HepG2 (cell line): Measurements from ENCODE around the gene ADSS1. TPM values are rescaled to one million over a fixed set of nuclear protein-coding genes. Genes with fewer than 3 reads are reported as not detected.

Experiments
- ARID2 ChIP-seq: sonication (generic); formaldehyde crosslinking; IDR thresholded peaks from 2 replicates; pipeline ENCODE4 v1.8.1; 2022; ENCODE audit warnings: mild to moderate bottlenecking, missing genetic modification reagents, borderline replicate concordance
- ARNT2 ChIP-seq: sonication (generic); formaldehyde crosslinking; IDR thresholded peaks from 2 replicates; pipeline ENCODE4 v1.8.0; 2022; ENCODE audit warnings: mild to moderate bottlenecking, low read depth, missing genetic modification reagents, moderate library complexity
- ASH2L ChIP-seq: fragments of 300-600, 200-600 bp; sonication (generic); IDR thresholded peaks from 2 replicates; pipeline ENCODE4 v1.7.0; 2017; ENCODE audit warnings: low read depth, mild to moderate bottlenecking, moderate library complexity, mixed read lengths, low read length; ENCODE audit not compliant: insufficient read length
- DNMT3B ChIP-seq: conservative IDR thresholded peaks from 2 replicates; pipeline ENCODE4 v1.6.1; 2016; ENCODE audit warnings: missing biosample characterization, control low read depth
- ETV5 ChIP-seq: IDR thresholded peaks from 2 replicates; pipeline ENCODE4 v1.6.1; 2018; ENCODE audit warnings: missing biosample characterization, missing genetic modification reagents, inconsistent platforms, borderline replicate concordance
- HDAC2 ChIP-seq: sonication (generic); formaldehyde crosslinking; IDR thresholded peaks from 2 replicates; pipeline ENCODE4 v1.4.0; 2020; ENCODE audit warnings: missing genetic modification reagents
- HNRNPLL ChIP-seq: fragments of 200-400 bp; formaldehyde crosslinking; IDR thresholded peaks from 2 replicates; pipeline ENCODE4 v1.6.1; 2017; ENCODE audit warnings: mild to moderate bottlenecking, low read depth, low read length; ENCODE audit not compliant: poor library complexity, severe bottlenecking
- IRF2 ChIP-seq: IDR thresholded peaks from 2 replicates; pipeline ENCODE4 v1.6.1; 2018; ENCODE audit warnings: missing genetic modification reagents, missing compliant biosample characterization
- KAT8 ChIP-seq: IDR thresholded peaks from 2 replicates; pipeline ENCODE4 v1.6.1; 2016; ENCODE audit warnings: missing genetic modification reagents, missing compliant biosample characterization
- KLF9 ChIP-seq: IDR thresholded peaks from 2 replicates; pipeline ENCODE4 v1.6.1; 2016; ENCODE audit warnings: low read depth
- MED1 ChIP-seq: sonication (generic); formaldehyde crosslinking; IDR thresholded peaks from 2 replicates; pipeline ENCODE4 v1.4.0; 2020; ENCODE audit warnings: missing genetic modification reagents
- NCOA2 ChIP-seq: sonication (generic); formaldehyde crosslinking; IDR thresholded peaks from 2 replicates; pipeline ENCODE4 v1.8.0; 2022; ENCODE audit warnings: inconsistent platforms
- PCBP1 ChIP-seq: fragments of 200-400 bp; formaldehyde crosslinking; IDR thresholded peaks from 2 replicates; pipeline ENCODE4 v1.6.1; 2017; ENCODE audit warnings: mild to moderate bottlenecking, low read depth, low read length, borderline replicate concordance
- RFX1 ChIP-seq: fragments of 450-650 bp; IDR thresholded peaks from 2 replicates; pipeline ENCODE4 v1.6.1; 2017
- SIX1 ChIP-seq: sonication (generic); formaldehyde crosslinking; IDR thresholded peaks from 2 replicates; pipeline ENCODE4 v1.4.0; 2020; ENCODE audit warnings: missing genetic modification reagents, borderline replicate concordance
- SYNCRIP ChIP-seq: fragments of 200-400 bp; formaldehyde crosslinking; IDR thresholded peaks from 2 replicates; pipeline ENCODE4 v1.6.1; 2018; ENCODE audit warnings: mild to moderate bottlenecking, low read depth, low read length; ENCODE audit not compliant: insufficient read depth
- TRIM24 ChIP-seq: sonication (generic); formaldehyde crosslinking; IDR thresholded peaks from 2 replicates; pipeline ENCODE4 v1.8.0; 2022; ENCODE audit warnings: mild to moderate bottlenecking, missing genetic modification reagents
- ZBTB8A ChIP-seq: sonication (generic); formaldehyde crosslinking; IDR thresholded peaks from 2 replicates; pipeline ENCODE4 v1.4.0; 2020; ENCODE audit warnings: mild to moderate bottlenecking, low read depth, missing genetic modification reagents, borderline replicate concordance
- ZFY ChIP-seq: sonication (generic); formaldehyde crosslinking; IDR thresholded peaks from 2 replicates; pipeline ENCODE4 v1.4.0; 2020; ENCODE audit warnings: missing genetic modification reagents
- ZNF160 ChIP-seq: sonication (generic); formaldehyde crosslinking; IDR thresholded peaks from 2 replicates; pipeline ENCODE4 v1.8.0; 2022; ENCODE audit warnings: mild to moderate bottlenecking, inconsistent platforms, missing genetic modification reagents
- ZNF225 ChIP-seq: sonication (generic); formaldehyde crosslinking; IDR thresholded peaks from 2 replicates; pipeline ENCODE4 v1.4.0; 2020; ENCODE audit warnings: mild to moderate bottlenecking, missing genetic modification reagents
- ZNF292 ChIP-seq: sonication (generic); formaldehyde crosslinking; IDR thresholded peaks from 2 replicates; pipeline ENCODE4 v1.8.1; 2022; ENCODE audit warnings: mild to moderate bottlenecking, low read depth, missing genetic modification reagents, borderline replicate concordance
- ZNF326 ChIP-seq: sonication (generic); formaldehyde crosslinking; IDR thresholded peaks from 2 replicates; pipeline ENCODE4 v1.4.0; 2020; ENCODE audit warnings: missing genetic modification reagents, borderline replicate concordance
- ZNF34 ChIP-seq: sonication (generic); formaldehyde crosslinking; IDR thresholded peaks from 2 replicates; pipeline ENCODE4 v1.4.0; 2020; ENCODE audit warnings: mild to moderate bottlenecking, missing genetic modification reagents, borderline replicate concordance
- ZNF460 ChIP-seq: sonication (generic); formaldehyde crosslinking; IDR thresholded peaks from 2 replicates; pipeline ENCODE4 v1.5.1; 2020; ENCODE audit warnings: missing genetic modification reagents, mild to moderate bottlenecking, borderline replicate concordance
- ZNF747 ChIP-seq: sonication (generic); formaldehyde crosslinking; IDR thresholded peaks from 2 replicates; pipeline ENCODE4 v1.8.1; 2023; ENCODE audit warnings: missing genetic modification reagents, mild to moderate bottlenecking, borderline replicate concordance
- polyA plus RNA-seq, 8 experiments: library from polyadenylated mRNA; depleted of rRNA in 3 of 8; stranded (reverse) in 7 of 8; unstranded in 1 of 8; fragments of >200 nt; fragmentation: Illumina TruSeq in 4 of 8; extraction: Trizol in 4 of 8; gene quantifications; 2 replicates each; pipeline versions ENCODE4 v1.2.1 to v1.2.3, GENCODE V29; 2011 to 2016; ENCODE audit warnings: low read depth in 4 of 8, missing spikeins in 1 of 8, mixed read lengths in 1 of 8; ENCODE audit not compliant: insufficient read depth in 1 of 8
- total RNA-seq, 5 experiments: library from RNA; depleted of rRNA; stranded (reverse); fragments of >200 nt; fragmentation: Illumina TruSeq; extraction: Trizol; gene quantifications; 2 replicates each; pipeline ENCODE4 v1.2.3, GENCODE V29; 2016; ENCODE audit warnings: low read depth in 1 of 5
- TF ChIP-seq, protein P1 (sequence below): sonication (generic); formaldehyde crosslinking; IDR thresholded peaks from 2 replicates; pipeline ENCODE4 v1.8.0; 2022; ENCODE audit warnings: missing genetic modification reagents, mild to moderate bottlenecking, moderate library complexity, borderline replicate concordance
- TF ChIP-seq, protein P2 (sequence below): sonication (generic); formaldehyde crosslinking; conservative IDR thresholded peaks from 2 replicates; pipeline ENCODE4 v1.8.1; 2023; ENCODE audit warnings: missing genetic modification reagents

ADSS1 gene
- total and polyA plus RNA-seq, 2 of the 13 experiments (the other 11 are each of a cell fraction or from before 2014, with no cell fraction given), result 1.0 to 36.7 TPM

DNA sequence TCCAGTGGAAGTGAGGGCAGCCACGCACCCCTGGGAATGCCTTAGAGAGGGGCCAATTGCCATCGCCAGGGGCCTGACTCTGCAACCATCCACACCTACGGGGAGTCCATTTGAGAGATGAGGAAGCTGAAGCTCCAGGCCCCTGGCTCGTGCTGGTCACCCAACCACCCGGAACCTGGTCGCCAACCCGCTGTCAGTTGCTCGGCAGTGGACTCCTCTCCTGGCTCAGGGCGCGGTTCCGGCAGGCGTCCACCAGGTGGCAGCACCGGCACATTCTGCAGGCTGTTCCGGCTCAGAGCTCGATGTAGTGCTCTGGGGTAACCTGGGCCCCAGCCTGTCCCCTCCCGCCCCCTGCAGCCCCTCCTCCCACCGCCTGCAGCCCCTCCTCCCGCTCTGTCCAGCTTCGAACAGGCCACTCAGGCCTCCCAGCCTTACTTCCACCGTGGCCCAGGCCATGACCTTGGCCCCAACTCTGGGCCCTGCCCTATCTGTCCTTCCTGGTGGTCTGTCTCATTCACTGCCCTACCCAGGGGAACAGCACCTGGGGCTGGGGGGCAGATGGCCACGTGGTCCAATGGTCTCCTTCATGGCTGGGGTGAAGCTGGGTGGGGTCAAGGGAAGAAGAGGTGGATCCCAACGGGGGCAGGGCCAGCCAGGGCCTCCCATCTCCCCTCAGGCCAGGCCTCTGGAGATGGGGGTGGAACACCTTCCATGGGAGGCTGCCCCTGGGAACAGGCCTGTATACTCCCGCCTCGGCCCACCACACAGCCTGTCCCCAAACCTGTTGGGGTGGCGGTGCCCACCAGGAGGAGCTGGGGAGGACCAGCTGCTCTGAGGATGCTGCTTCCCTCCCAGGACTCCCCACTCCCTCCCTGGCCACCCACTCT lies 44.7 kb downstream of the ADSS1 start (continued):
- TF ChIP-seq ZBTB8A (CRISPR knock-in tag) (no peak), RFX1 (no peak), SYNCRIP (no peak), ZNF160 (CRISPR knock-in tag) (no peak), ZNF460 (CRISPR knock-in tag) (peak; percentile 40; the same call in 1 of the 2 replicates), HDAC2 (peak; percentile 38; the same call in 1 of the 2 replicates), IRF2 (CRISPR knock-in tag) (peak; percentile 62), ZNF34 (CRISPR knock-in tag) (no peak), ZNF292 (CRISPR knock-in tag) (peak; percentile 15; the same call in 1 of the 2 replicates), TRIM24 (CRISPR knock-in tag) (no peak), PCBP1 (peak; percentile 64), ZNF326 (CRISPR knock-in tag) (peak; percentile 81; the same call in 1 of the 2 replicates), ETV5 (CRISPR knock-in tag) (no peak; the same call in 1 of the 2 replicates), ZFY (peak; percentile 74), NCOA2 (CRISPR knock-in tag) (peak; percentile 47; the same call in 1 of the 2 replicates), ARNT2 (CRISPR knock-in tag) (peak; percentile 85), ARID2 (CRISPR knock-in tag) (no peak), ZNF225 (CRISPR knock-in tag) (peak; percentile 58; the same call in 1 of the 2 replicates), KLF9 (CRISPR knock-in tag) (no peak), KAT8 (peak; percentile 42; the same call in 1 of the 2 replicates), ASH2L (peak; percentile 26), ZNF747 (CRISPR knock-in tag) (peak; percentile 43; the same call in 1 of the 2 replicates), SIX1 (CRISPR knock-in tag) (no peak), MED1 (CRISPR knock-in tag) (peak; percentile 66), DNMT3B (0 out of 2 replicates have a peak, but pooled peaks have one; percentile 64), HNRNPLL (peak; percentile 38)
- TF ChIP-seq, protein P1, sequence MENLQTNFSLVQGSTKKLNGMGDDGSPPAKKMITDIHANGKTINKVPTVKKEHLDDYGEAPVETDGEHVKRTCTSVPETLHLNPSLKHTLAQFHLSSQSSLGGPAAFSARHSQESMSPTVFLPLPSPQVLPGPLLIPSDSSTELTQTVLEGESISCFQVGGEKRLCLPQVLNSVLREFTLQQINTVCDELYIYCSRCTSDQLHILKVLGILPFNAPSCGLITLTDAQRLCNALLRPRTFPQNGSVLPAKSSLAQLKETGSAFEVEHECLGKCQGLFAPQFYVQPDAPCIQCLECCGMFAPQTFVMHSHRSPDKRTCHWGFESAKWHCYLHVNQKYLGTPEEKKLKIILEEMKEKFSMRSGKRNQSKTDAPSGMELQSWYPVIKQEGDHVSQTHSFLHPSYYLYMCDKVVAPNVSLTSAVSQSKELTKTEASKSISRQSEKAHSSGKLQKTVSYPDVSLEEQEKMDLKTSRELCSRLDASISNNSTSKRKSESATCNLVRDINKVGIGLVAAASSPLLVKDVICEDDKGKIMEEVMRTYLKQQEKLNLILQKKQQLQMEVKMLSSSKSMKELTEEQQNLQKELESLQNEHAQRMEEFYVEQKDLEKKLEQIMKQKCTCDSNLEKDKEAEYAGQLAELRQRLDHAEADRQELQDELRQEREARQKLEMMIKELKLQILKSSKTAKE (CRISPR knock-in tag), result peak; percentile 91
- TF ChIP-seq, protein P2, sequence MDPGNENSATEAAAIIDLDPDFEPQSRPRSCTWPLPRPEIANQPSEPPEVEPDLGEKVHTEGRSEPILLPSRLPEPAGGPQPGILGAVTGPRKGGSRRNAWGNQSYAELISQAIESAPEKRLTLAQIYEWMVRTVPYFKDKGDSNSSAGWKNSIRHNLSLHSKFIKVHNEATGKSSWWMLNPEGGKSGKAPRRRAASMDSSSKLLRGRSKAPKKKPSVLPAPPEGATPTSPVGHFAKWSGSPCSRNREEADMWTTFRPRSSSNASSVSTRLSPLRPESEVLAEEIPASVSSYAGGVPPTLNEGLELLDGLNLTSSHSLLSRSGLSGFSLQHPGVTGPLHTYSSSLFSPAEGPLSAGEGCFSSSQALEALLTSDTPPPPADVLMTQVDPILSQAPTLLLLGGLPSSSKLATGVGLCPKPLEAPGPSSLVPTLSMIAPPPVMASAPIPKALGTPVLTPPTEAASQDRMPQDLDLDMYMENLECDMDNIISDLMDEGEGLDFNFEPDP, result no peak
